ENCODE data around the gene ANGPTL8. TPM values are rescaled to one million over a fixed set of nuclear protein-coding genes. Genes with fewer than 3 reads are reported as not detected.

Gene ANGPTL8
- total RNA-seq, 1 donor, result not detected

GRCh38 chr19:11256189-11256588 lies 16.8 kb downstream of the ANGPTL8 start:
- DNase-seq (ENCODE audit: low read depth), result no peak
- TF ChIP-seq, protein P1, sequence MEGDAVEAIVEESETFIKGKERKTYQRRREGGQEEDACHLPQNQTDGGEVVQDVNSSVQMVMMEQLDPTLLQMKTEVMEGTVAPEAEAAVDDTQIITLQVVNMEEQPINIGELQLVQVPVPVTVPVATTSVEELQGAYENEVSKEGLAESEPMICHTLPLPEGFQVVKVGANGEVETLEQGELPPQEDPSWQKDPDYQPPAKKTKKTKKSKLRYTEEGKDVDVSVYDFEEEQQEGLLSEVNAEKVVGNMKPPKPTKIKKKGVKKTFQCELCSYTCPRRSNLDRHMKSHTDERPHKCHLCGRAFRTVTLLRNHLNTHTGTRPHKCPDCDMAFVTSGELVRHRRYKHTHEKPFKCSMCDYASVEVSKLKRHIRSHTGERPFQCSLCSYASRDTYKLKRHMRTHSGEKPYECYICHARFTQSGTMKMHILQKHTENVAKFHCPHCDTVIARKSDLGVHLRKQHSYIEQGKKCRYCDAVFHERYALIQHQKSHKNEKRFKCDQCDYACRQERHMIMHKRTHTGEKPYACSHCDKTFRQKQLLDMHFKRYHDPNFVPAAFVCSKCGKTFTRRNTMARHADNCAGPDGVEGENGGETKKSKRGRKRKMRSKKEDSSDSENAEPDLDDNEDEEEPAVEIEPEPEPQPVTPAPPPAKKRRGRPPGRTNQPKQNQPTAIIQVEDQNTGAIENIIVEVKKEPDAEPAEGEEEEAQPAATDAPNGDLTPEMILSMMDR (IDR thresholded peaks at IDR 0.05; ENCODE audit: insufficient read depth, low read length), result no peak
- H3K4me3 ChIP-seq (ENCODE audit: low read depth, low read length), result no peak overlapping the region

- TF ChIP-seq, protein P1 (IDR thresholded peaks at IDR 0.05; ENCODE audit: insufficient read depth, low read length), result no peak
- no peak for DNase-seq (ENCODE audit: low read depth)
- no peak overlapping the region for H3K4me3 ChIP-seq (ENCODE audit: low read depth, low read length)
Measured at GRCh38 chr19:11257846-11258380, 18.5 kb downstream of the ANGPTL8 start.

DNA sequence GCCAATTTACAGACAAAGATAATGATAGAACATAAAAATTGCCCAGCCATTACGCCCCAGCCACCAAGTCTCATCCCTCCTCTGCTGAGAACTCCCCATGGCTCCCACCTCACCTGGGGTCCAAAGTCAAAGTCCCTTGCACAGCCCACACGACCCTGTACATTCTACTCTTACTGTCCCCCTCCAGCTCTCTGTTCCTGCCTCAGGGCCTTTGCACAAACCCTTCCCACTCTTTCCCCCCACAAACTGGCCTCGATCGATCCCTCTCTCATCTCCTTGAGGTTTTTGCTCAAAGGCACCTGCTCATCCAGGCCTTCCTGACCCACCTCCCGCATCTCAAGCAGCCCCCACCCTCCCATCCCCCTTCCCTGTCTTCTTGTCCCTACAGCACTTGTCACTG lies 21.6 kb downstream of the ANGPTL8 start:
- DNase-seq (ENCODE audit: low read depth), result no peak
- TF ChIP-seq, protein P1 (IDR thresholded peaks at IDR 0.05; ENCODE audit: insufficient read depth, low read length), result no peak
- H3K4me3 ChIP-seq (ENCODE audit: low read depth, low read length), result no peak overlapping the region

DNA sequence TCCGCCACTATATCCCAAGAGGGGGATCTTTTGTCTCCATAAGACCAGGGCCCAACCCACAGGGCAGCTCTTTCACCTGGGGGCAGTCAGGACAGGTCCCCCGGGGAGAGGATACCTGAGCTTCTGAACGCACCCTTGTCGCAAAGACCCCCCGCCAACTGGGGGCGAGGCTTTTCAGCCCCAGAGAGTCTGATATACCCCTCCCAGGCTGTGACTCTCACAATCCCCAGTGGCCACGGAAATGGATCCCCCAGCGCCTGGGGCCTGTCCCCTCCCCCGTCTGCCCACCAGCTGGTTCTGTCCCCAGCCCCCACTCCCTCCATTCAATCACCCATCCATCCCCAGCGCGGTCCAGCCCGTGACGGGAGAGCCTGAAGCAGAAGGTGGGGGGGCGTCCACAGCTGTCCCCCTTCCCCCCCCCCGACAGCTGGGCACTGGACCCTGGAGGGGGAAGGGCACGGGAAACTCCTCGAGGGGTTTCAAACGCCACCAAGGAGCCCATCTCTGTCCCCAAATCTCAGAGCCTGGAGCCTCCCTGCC lies 22.1 kb downstream of the ANGPTL8 start:
- DNase-seq (ENCODE audit: low read depth), result no peak
- H3K4me3 ChIP-seq (ENCODE audit: low read depth, low read length), result peak overlapping the region; percentile 74
- TF ChIP-seq, protein P1 (IDR thresholded peaks at IDR 0.05; ENCODE audit: insufficient read depth, low read length), result no peak

DNA sequence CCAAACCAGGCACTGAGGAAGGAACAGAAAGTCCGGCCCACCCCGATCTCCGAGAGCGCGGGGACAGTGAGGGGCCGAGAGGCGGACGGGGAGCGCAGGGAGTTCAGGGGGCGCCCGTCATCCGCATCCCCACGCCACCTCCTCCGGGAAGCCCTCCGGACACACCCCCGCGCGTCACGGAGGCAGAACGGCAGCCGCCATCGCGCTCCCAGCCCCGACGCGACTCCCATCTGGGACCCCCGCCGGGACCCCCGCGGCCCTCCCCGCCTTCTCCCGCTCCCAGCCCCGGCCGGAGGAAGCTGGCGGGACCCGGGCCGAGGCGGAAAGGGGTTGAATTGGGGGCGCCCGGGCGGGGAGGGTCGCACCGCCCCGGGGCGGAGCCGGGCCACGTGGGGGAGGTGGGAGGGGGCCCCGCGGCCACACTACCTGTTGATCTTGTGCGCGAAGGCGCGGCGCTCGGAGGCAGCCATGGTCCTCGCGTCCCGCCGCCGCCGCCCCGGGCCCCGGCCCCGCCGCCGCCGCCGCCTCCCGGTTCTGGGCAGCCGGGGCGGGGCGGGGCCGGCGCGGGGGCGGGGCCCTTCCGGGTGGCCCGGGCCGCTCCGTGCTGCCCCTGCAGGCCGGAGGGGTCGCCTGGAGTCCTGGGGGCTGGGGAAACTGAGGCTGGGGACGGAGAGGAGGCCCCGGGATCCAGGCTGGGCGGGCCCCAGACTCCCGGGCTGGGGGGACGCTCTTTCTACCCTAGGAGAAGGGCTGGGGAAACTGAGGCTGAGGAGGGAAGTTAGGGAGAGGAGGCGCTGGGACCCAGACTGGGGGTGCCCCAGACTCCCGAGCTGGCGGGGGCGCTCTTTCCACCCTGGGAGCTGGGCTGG lies 22.8 kb downstream of the ANGPTL8 start, which contains the start of gene DOCK6:
Gene DOCK6, minus strand, starts transcription at position 554 of the 869 bp plus-strand sequence. Its CDS starts 84 bp downstream, at position 470.
- TF ChIP-seq, protein P1 (IDR thresholded peaks at IDR 0.05; ENCODE audit: insufficient read depth, low read length), result peak; percentile 55
- H3K4me3 ChIP-seq (ENCODE audit: low read depth, low read length), result peak within 1 kb of the TSS; percentile 74
- DNase-seq (ENCODE audit: low read depth), result no peak

GRCh38 chr19:11263726-11264125 lies 24.3 kb downstream of the ANGPTL8 start:
- no peak for DNase-seq (ENCODE audit: low read depth)
- TF ChIP-seq, protein P1 (IDR thresholded peaks at IDR 0.05; ENCODE audit: insufficient read depth, low read length), result no peak
- H3K4me3 ChIP-seq (ENCODE audit: low read depth, low read length), result no peak overlapping the region
